GM12878 (cell line): ENCODE results near the gene HDAC7. TPM values are rescaled to one million over a fixed set of nuclear protein-coding genes. Genes with fewer than 3 reads are reported as not detected.

Experiments
- BACH1 ChIP-seq: fragments of 450-650 bp; IDR thresholded peaks from 2 replicates; pipeline ENCODE4 v1.6.1; 2017; ENCODE audit warnings: mild to moderate bottlenecking, borderline replicate concordance
- BMI1 ChIP-seq: fragments of 450-650 bp; IDR thresholded peaks from 2 replicates; pipeline ENCODE4 v1.6.1; 2016; ENCODE audit warnings: mild to moderate bottlenecking, moderate library complexity, borderline replicate concordance
- CHD2 ChIP-seq: IDR thresholded peaks from 2 replicates; pipeline ENCODE4 v1.6.1; 2011; ENCODE audit warnings: low read depth, low read length, improper control_type of control experiment, borderline replicate concordance
- EED ChIP-seq: sonication (generic); IDR thresholded peaks from 2 replicates; pipeline ENCODE4 v1.6.1; 2016; ENCODE audit warnings: antibody characterized with exemption, low read depth
- NBN ChIP-seq: fragments of 450-650 bp; IDR thresholded peaks from 2 replicates; pipeline ENCODE4 v1.6.1; 2016
- POLR2AphosphoS2 ChIP-seq: IDR thresholded peaks from 2 replicates; pipeline ENCODE4 v1.6.1; 2011; ENCODE audit warnings: low read depth, mild to moderate bottlenecking, low read length, improper control_type of control experiment, moderate library complexity
- POU2F2 ChIP-seq: IDR thresholded peaks from 3 replicates; pipeline ENCODE4 v1.6.1; 2011; ENCODE audit warnings: low read depth, mild to moderate bottlenecking, low read length, borderline replicate concordance
- RAD21 ChIP-seq: IDR thresholded peaks from 2 replicates; pipeline ENCODE4 v1.6.1; 2011; ENCODE audit warnings: mild to moderate bottlenecking, low read depth, low read length, moderate library complexity; ENCODE audit not compliant: insufficient read depth
- RB1 ChIP-seq: fragments of 450-650 bp; formaldehyde crosslinking; IDR thresholded peaks from 2 replicates; pipeline ENCODE4 v1.6.1; 2017; ENCODE audit warnings: mild to moderate bottlenecking, borderline replicate concordance
- RUNX3 ChIP-seq: IDR thresholded peaks from 2 replicates; pipeline ENCODE4 v1.6.1; 2012; ENCODE audit warnings: low read length, inconsistent platforms
- SIX5 ChIP-seq: IDR thresholded peaks from 2 replicates; pipeline ENCODE4 v1.6.1; 2011; ENCODE audit warnings: mild to moderate bottlenecking, low read depth, low read length, moderate library complexity; ENCODE audit not compliant: severe bottlenecking
- SMAD1 ChIP-seq: fragments of 450-650 bp; IDR thresholded peaks from 2 replicates; pipeline ENCODE4 v1.6.1; 2018; ENCODE audit warnings: mild to moderate bottlenecking, low read depth; ENCODE audit not compliant: partially characterized antibody
- SP1 ChIP-seq: IDR thresholded peaks from one replicate; pipeline ENCODE4 v1.6.1; 2011; ENCODE audit warnings: low read depth, low read length
- TARDBP ChIP-seq: IDR thresholded peaks from 2 replicates; pipeline ENCODE4 v1.6.1; 2016; ENCODE audit warnings: borderline replicate concordance
- TCF12 ChIP-seq: IDR thresholded peaks from 2 replicates; pipeline ENCODE4 v1.6.1; 2011; ENCODE audit warnings: low read depth, mild to moderate bottlenecking, low read length
- ZNF207 ChIP-seq: fragments of 450-650 bp; IDR thresholded peaks from 2 replicates; pipeline ENCODE4 v1.6.1; 2014; ENCODE audit warnings: antibody characterized with exemption, mild to moderate bottlenecking, borderline replicate concordance
- polyA plus RNA-seq, 11 experiments: library from polyadenylated mRNA; depleted of rRNA in 4 of 11; unstranded in 6 of 11; stranded (reverse) in 5 of 11; fragments of >200 nt; fragmentation: Nextera tagmentation in 4 of 11; fragmentation: Illumina TruSeq in 1 of 11; extraction: Ambion mirVana in 4 of 11; extraction: Trizol in 1 of 11; gene quantifications; 1 replicate in 1 of 11; 2 replicates in 10 of 11; pipeline versions ENCODE4 v1.2.1 to v1.2.3, GENCODE V29; 2011 to 2016; ENCODE audit warnings: inconsistent platforms in 2 of 11, missing spikeins in 2 of 11, low read depth in 1 of 11
- total RNA-seq, 4 experiments: library from RNA; depleted of rRNA in 3 of 4; stranded (reverse); fragments of >200 nt in 3 of 4; fragmentation: Illumina TruSeq in 1 of 4; extraction: Trizol in 1 of 4; gene quantifications; 2 replicates each; pipeline versions ENCODE4 v1.2.1 to v1.2.3, GENCODE V29; 2013 to 2021
- TF ChIP-seq, protein P1 (sequence below): fragments of 450-650 bp; formaldehyde crosslinking; IDR thresholded peaks from 2 replicates; pipeline ENCODE4 v1.4.0; 2022; ENCODE audit warnings: mild to moderate bottlenecking, moderate library complexity
- TF ChIP-seq, protein P2 (sequence below): IDR thresholded peaks from 2 replicates; pipeline ENCODE4 v1.6.1; 2011; ENCODE audit warnings: borderline replicate concordance, low read depth, mild to moderate bottlenecking, moderate library complexity, low read length; ENCODE audit not compliant: insufficient read depth, poor library complexity, severe bottlenecking
- TF ChIP-seq, protein P3 (sequence below): fragments of 450-650 bp; IDR thresholded peaks from 2 replicates; pipeline ENCODE4 v1.6.1; 2016; ENCODE audit warnings: mild to moderate bottlenecking
- TF ChIP-seq, protein P4 (sequence below): IDR thresholded peaks from 2 replicates; pipeline ENCODE4 v1.6.1; 2011; ENCODE audit warnings: low read depth, mild to moderate bottlenecking, low read length, moderate library complexity, borderline replicate concordance; ENCODE audit errors: extremely low read depth
- TF ChIP-seq, protein P5 (sequence below): fragments of 450-650 bp; IDR thresholded peaks from 2 replicates; pipeline ENCODE4 v1.6.1; 2017; ENCODE audit warnings: mild to moderate bottlenecking, low read depth, inconsistent platforms; ENCODE audit not compliant: poor library complexity, severe bottlenecking

The HDAC7 gene
- total and polyA plus RNA-seq, 10 of the 15 experiments (the other 5 are each of a cell fraction or from before 2014, with no cell fraction given): 0.47 to 18.3 (median 5.4) TPM

DNA sequence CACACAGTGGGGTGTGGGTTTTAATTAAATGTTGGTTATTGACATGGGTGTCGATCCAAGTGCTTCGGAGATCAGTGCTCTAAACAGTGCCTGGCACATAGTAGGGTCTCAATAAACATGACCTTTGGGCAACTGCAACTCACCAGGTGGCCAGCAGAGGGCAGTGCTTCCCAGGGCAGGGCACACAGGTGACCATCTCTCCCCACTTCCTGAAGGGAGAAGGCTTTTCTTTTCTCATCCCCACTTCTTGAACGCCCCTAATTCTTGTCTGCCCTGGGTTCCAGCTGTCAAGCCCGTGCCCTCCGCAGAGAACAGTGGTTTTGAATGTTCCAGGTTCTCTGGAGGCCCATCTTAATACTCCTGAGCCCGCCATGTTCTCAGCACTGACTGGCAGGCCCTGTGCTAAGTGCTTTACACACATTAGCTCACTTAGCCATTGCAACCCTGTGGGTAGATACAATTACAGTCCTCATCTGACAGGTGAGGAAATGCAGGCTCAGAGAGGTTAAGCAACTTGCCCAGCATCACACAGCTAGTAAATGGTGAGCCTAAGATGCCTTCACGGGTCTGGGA, 77.4 kb downstream of the HDAC7 start (continued):
- TF ChIP-seq, protein P1, sequence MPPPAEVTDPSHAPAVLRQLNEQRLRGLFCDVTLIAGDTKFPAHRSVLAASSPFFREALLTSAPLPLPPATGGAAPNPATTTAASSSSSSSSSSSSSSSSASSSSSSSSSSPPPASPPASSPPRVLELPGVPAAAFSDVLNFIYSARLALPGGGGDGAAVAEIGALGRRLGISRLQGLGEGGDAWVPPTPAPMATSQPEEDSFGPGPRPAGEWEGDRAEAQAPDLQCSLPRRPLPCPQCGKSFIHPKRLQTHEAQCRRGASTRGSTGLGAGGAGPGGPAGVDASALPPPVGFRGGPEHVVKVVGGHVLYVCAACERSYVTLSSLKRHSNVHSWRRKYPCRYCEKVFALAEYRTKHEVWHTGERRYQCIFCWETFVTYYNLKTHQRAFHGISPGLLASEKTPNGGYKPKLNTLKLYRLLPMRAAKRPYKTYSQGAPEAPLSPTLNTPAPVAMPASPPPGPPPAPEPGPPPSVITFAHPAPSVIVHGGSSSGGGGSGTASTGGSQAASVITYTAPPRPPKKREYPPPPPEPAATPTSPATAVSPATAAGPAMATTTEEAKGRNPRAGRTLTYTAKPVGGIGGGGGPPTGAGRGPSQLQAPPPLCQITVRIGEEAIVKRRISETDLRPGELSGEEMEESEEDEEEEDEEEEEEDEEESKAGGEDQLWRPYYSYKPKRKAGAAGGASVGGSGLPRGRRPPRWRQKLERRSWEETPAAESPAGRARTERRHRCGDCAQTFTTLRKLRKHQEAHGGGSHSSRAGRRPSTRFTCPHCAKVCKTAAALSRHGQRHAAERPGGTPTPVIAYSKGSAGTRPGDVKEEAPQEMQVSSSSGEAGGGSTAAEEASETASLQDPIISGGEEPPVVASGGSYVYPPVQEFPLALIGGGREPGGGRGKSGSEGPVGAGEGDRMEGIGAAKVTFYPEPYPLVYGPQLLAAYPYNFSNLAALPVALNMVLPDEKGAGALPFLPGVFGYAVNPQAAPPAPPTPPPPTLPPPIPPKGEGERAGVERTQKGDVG (CRISPR knock-in tag): no peak
- no peak for TF ChIP-seq ZNF207
- no peak for TF ChIP-seq TARDBP
- TF ChIP-seq, protein P2, sequence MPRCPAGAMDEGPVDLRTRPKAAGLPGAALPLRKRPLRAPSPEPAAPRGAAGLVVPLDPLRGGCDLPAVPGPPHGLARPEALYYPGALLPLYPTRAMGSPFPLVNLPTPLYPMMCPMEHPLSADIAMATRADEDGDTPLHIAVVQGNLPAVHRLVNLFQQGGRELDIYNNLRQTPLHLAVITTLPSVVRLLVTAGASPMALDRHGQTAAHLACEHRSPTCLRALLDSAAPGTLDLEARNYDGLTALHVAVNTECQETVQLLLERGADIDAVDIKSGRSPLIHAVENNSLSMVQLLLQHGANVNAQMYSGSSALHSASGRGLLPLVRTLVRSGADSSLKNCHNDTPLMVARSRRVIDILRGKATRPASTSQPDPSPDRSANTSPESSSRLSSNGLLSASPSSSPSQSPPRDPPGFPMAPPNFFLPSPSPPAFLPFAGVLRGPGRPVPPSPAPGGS: no peak
- no peak for TF ChIP-seq BACH1
- TF ChIP-seq RAD21: peak; percentile 91
- TF ChIP-seq EED: no peak
- TF ChIP-seq, protein P3, sequence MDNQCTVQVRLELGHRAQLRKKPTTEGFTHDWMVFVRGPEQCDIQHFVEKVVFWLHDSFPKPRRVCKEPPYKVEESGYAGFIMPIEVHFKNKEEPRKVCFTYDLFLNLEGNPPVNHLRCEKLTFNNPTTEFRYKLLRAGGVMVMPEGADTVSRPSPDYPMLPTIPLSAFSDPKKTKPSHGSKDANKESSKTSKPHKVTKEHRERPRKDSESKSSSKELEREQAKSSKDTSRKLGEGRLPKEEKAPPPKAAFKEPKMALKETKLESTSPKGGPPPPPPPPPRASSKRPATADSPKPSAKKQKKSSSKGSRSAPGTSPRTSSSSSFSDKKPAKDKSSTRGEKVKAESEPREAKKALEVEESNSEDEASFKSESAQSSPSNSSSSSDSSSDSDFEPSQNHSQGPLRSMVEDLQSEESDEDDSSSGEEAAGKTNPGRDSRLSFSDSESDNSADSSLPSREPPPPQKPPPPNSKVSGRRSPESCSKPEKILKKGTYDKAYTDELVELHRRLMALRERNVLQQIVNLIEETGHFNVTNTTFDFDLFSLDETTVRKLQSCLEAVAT: peak; percentile 19; the same call in 1 of the 2 replicates
- TF ChIP-seq RUNX3: peak; percentile 49
- peak; percentile 54; the same call in 1 of the 2 replicates for TF ChIP-seq NBN
- TF ChIP-seq RB1: peak; percentile 39; the same call in 1 of the 2 replicates
- TF ChIP-seq BMI1: no peak
- TF ChIP-seq SMAD1: no peak
- TF ChIP-seq SIX5: no peak
- TF ChIP-seq CHD2: no peak
- TF ChIP-seq, protein P4, sequence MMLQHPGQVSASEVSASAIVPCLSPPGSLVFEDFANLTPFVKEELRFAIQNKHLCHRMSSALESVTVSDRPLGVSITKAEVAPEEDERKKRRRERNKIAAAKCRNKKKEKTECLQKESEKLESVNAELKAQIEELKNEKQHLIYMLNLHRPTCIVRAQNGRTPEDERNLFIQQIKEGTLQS: no peak
- peak; percentile 43; the same call in 1 of the 3 replicates for TF ChIP-seq POU2F2
- 0 out of 2 replicates have a peak, but pooled peaks have one; percentile 8 for TF ChIP-seq TCF12
- TF ChIP-seq, protein P5, sequence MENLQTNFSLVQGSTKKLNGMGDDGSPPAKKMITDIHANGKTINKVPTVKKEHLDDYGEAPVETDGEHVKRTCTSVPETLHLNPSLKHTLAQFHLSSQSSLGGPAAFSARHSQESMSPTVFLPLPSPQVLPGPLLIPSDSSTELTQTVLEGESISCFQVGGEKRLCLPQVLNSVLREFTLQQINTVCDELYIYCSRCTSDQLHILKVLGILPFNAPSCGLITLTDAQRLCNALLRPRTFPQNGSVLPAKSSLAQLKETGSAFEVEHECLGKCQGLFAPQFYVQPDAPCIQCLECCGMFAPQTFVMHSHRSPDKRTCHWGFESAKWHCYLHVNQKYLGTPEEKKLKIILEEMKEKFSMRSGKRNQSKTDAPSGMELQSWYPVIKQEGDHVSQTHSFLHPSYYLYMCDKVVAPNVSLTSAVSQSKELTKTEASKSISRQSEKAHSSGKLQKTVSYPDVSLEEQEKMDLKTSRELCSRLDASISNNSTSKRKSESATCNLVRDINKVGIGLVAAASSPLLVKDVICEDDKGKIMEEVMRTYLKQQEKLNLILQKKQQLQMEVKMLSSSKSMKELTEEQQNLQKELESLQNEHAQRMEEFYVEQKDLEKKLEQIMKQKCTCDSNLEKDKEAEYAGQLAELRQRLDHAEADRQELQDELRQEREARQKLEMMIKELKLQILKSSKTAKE: peak; percentile 38
- TF ChIP-seq POLR2AphosphoS2: no peak
- TF ChIP-seq SP1: no peak
